Aorta (tissue), 5 donors: ENCODE results near the gene PRKAR1B. TPM values are rescaled to one million over a fixed set of nuclear protein-coding genes. Genes with fewer than 3 reads are reported as not detected.
"Not testable (repeated sequence)": the region's sequence is repeated elsewhere in the genome, so short reads cannot be mapped to it uniquely, and the experiment has no call there.

Experiments
- ATAC-seq: fragments of 200-7000 bp; cut with Tn5 transposase; one replicate; pipeline ENCODE4 v1.9.1; 2022; ENCODE audit warnings: moderate library complexity; ENCODE audit not compliant: low FRiP score
- DNase-seq, 2 donors: peaks; one replicate each; pipeline ENCODE4 v3.0.0-alpha.2; 2020
- H3K27ac ChIP-seq, 2 donors: one replicate each; pipeline ENCODE4 v1.5.1; 2013; ENCODE audit warnings: low read length in 2 of 2, mild to moderate bottlenecking in 2 of 2, moderate library complexity in 2 of 2, control low read depth in 1 of 2, inconsistent platforms in 1 of 2, low read depth in 1 of 2
- H3K27me3 ChIP-seq, 2 donors: one replicate each; pipeline ENCODE4 v1.6.1; 2013; ENCODE audit warnings: control low read depth in 1 of 2, low read length in 1 of 2, mild to moderate bottlenecking in 1 of 2, moderate library complexity in 1 of 2; ENCODE audit not compliant: insufficient read depth in 2 of 2, control insufficient read depth in 1 of 2
- H3K36me3 ChIP-seq, 2 donors: one replicate each; pipeline ENCODE4 v1.6.1; 2013; ENCODE audit warnings: control low read depth in 1 of 2, low read length in 1 of 2, mild to moderate bottlenecking in 1 of 2; ENCODE audit not compliant: insufficient read depth in 2 of 2, control insufficient read depth in 1 of 2
- H3K4me1 ChIP-seq, 2 donors: one replicate each; pipeline ENCODE4 v1.6.1; 2013; ENCODE audit warnings: low read length in 2 of 2, control low read depth in 1 of 2, mild to moderate bottlenecking in 1 of 2, moderate library complexity in 1 of 2; ENCODE audit not compliant: insufficient read depth in 2 of 2, control insufficient read depth in 1 of 2
- H3K4me3 ChIP-seq, 2 donors: one replicate each; pipeline ENCODE4 v1.5.1; 2013; ENCODE audit warnings: low read length in 2 of 2, control low read depth in 1 of 2, mild to moderate bottlenecking in 1 of 2
- H3K9me3 ChIP-seq: one replicate; pipeline ENCODE4 v1.6.1; 2013; ENCODE audit warnings: mild to moderate bottlenecking, low read length; ENCODE audit not compliant: control insufficient read depth
- WGBS, 2 donors: extraction: QIAGEN DNeasy Blood & Tissue Kit; methylation state at CpG; one replicate each; pipeline ENCODE4 v1.1.7; 2013; 5-methylcytosine and 5-hydroxymethylcytosine counted together
- intact Hi-C, 2 donors: fragments of 100-400 bp; cut with DNase I; formaldehyde crosslinking; loops; one replicate each; pipeline versions ENCODE4 v1.14.2 to v1.15.0; 2022
- polyA plus RNA-seq, 2 donors: library from polyadenylated mRNA; stranded (reverse); fragments of 200-250 nt; gene quantifications; one replicate each; pipeline ENCODE4 v1.2.3, GENCODE V29; 2013
- total RNA-seq, 2 donors: library from RNA; stranded (reverse); fragmentation: NEBNext Ultra II Directional; extraction: Animal tissue kit (Norgen Biotek cat#: 25700); gene quantifications; one replicate each; pipeline ENCODE4 v1.2.1, GENCODE V29; 2021
- donor health status: healthy with polysubstance abuse.
- donor health status: Bipolar disorder and iron deficiency.
- donor health status: DM: no; HTN: no; CAD: no.
- donor health status: DM: no; HTN: no; CAD: no.
- donor health status: DM: yes; HTN: yes; CAD: no.

PRKAR1B gene
- total and polyA plus RNA-seq, 4 donors = 6.6 to 16.2 (median 14.1) TPM

GRCh38 chr7:754531-755412, 27.7 kb upstream of the PRKAR1B start:
- no peaks in the 10 kb centered on the region for H3K9me3 ChIP-seq
- H3K36me3 ChIP-seq = peaks cover 0 to 4% of the 10 kb centered on the region in 2 donors
- no peak overlapping the region for H3K4me3 ChIP-seq
- WGBS, 2 donors = 93 to 96% methylated on average over 49 of the region's 49 CpGs
- no peaks in the 10 kb centered on the region for H3K27me3 ChIP-seq
- no peak overlapping the region for H3K27ac ChIP-seq
- DNase-seq (peak in 1 of 2 donors; percentile 47), ATAC-seq (no peak)
- intact Hi-C loops = no loop called here
- no peaks in the 10 kb centered on the region for H3K4me1 ChIP-seq

GRCh38 chr7:753190-753589, 26.1 kb upstream of the PRKAR1B start:
- no peak overlapping the region for H3K27ac ChIP-seq
- H3K36me3 ChIP-seq = peaks cover 0 to 4% of the 10 kb centered on the region in 2 donors
- DNase-seq (peak in 1 of 2 donors; percentile 68), ATAC-seq (no peak)
- WGBS, 2 donors = 97% methylated on average over 17 of the region's 17 CpGs
- no peak overlapping the region for H3K4me3 ChIP-seq
- H3K9me3 ChIP-seq = no peaks in the 10 kb centered on the region
- H3K27me3 ChIP-seq = no peaks in the 10 kb centered on the region
- no peaks in the 10 kb centered on the region for H3K4me1 ChIP-seq
- intact Hi-C loops = no loop called here

- H3K36me3 ChIP-seq, ATAC-seq, H3K27me3 ChIP-seq, H3K9me3 ChIP-seq, H3K4me1 ChIP-seq, H3K27ac ChIP-seq, intact Hi-C loops, H3K4me3 ChIP-seq: not testable (repeated sequence)
- peak in 1 of 2 donors; percentile 63 for DNase-seq
- WGBS, 2 donors = 93 to 98% methylated on average over 33 of the region's 33 CpGs
Measured at GRCh38 chr7:752256-752655, 25.2 kb upstream of the PRKAR1B start.

GRCh38 chr7:751826-752225, 24.7 kb upstream of the PRKAR1B start:
- Histone ChIP-seq H3K9me3 (no peaks in the 10 kb centered on the region), H3K27ac (no peak overlapping the region), H3K36me3 (peaks cover 0 to 3% of the 10 kb centered on the region in 2 donors), H3K27me3 (no peaks in the 10 kb centered on the region), H3K4me3 (no peak overlapping the region), H3K4me1 (no peaks in the 10 kb centered on the region)
- DNase-seq (peak in 1 of 2 donors; percentile 44), ATAC-seq (no peak)
- WGBS, 2 donors = 93 to 96% methylated on average over 15 of the region's 15 CpGs
- intact Hi-C loops = no loop called here

- H3K36me3 ChIP-seq = peaks cover 0 to 5% of the 10 kb centered on the region in 2 donors
- H3K4me1 ChIP-seq = no peaks in the 10 kb centered on the region
- no peak overlapping the region for H3K4me3 ChIP-seq
- no peak overlapping the region for H3K27ac ChIP-seq
- DNase-seq (peak in 1 of 2 donors; percentile 57), ATAC-seq (no peak)
- 96 to 97% methylated on average over 26 of the region's 26 CpGs for WGBS, 2 donors
- intact Hi-C loops = no loop called here
- no peaks in the 10 kb centered on the region for H3K9me3 ChIP-seq
- no peaks in the 10 kb centered on the region for H3K27me3 ChIP-seq
Measured at GRCh38 chr7:750111-750905, 23.2 kb upstream of the PRKAR1B start.

- ATAC-seq (peak; percentile 72), DNase-seq (peak in 1 of 2 donors; percentile 71)
- H3K27ac ChIP-seq = no peak overlapping the region
Measured at GRCh38 chr7:749140-749551, 22.1 kb upstream of the PRKAR1B start.

GRCh38 chr7:748446-748845, 21.4 kb upstream of the PRKAR1B start:
- H3K27ac ChIP-seq = no peak overlapping the region
- WGBS, 2 donors = 96% methylated on average over 15 of the region's 15 CpGs

More at GRCh38 chr7:749140-749551, 22.1 kb upstream of the PRKAR1B start:
- intact Hi-C loops = no loop called here
- WGBS, 2 donors = 5 to 8% methylated on average over 14 of the region's 14 CpGs
- Histone ChIP-seq H3K27me3 (no peaks in the 10 kb centered on the region), H3K4me1 (no peaks in the 10 kb centered on the region), H3K36me3 (peaks cover 0 to 3% of the 10 kb centered on the region in 2 donors), H3K9me3 (no peaks in the 10 kb centered on the region), H3K4me3 (no peak overlapping the region)

GRCh38 chr7:747186-747585, 20.1 kb upstream of the PRKAR1B start:
- Histone ChIP-seq H3K9me3 (no peaks in the 10 kb centered on the region), H3K27me3 (no peaks in the 10 kb centered on the region), H3K27ac (no peak overlapping the region), H3K4me1 (no peaks in the 10 kb centered on the region), H3K36me3 (peaks cover 0 to 3% of the 10 kb centered on the region in 2 donors), H3K4me3 (no peak overlapping the region)
- ATAC-seq (no peak), DNase-seq (peak in 1 of 2 donors; percentile 42)
- 94 to 97% methylated on average over 12 of the region's 12 CpGs for WGBS, 2 donors
- intact Hi-C loops = no loop called here

More at GRCh38 chr7:748446-748845, 21.4 kb upstream of the PRKAR1B start:
- intact Hi-C loops = no loop called here
- H3K36me3 ChIP-seq = peaks cover 0 to 3% of the 10 kb centered on the region in 2 donors
- no peaks in the 10 kb centered on the region for H3K9me3 ChIP-seq
- no peak overlapping the region for H3K4me3 ChIP-seq
- no peaks in the 10 kb centered on the region for H3K4me1 ChIP-seq
- ATAC-seq (no peak), DNase-seq (peak in 1 of 2 donors; percentile 45)
- H3K27me3 ChIP-seq = no peaks in the 10 kb centered on the region
